Mesendoderm (in vitro differentiated cells): ENCODE measurements around the gene E2F7.

Experiments used
- DNase-seq: peaks from one replicate; pipeline ENCODE4 v3.0.0; 2013
- H2AK5ac ChIP-seq: 2 replicates; pipeline ENCODE4 v1.6.1; 2013; ENCODE audit warnings: low read length, inconsistent platforms
- H2BK120ac ChIP-seq: 2 replicates; pipeline ENCODE4 v1.6.1; 2013; ENCODE audit warnings: low read depth, mild to moderate bottlenecking, low read length, moderate library complexity, mixed read lengths
- H2BK15ac ChIP-seq: replicated peaks from 2 replicates; pipeline ENCODE4 v1.6.1; 2013; ENCODE audit warnings: low read depth, mild to moderate bottlenecking, moderate library complexity
- H2BK5ac ChIP-seq: 2 replicates; pipeline ENCODE4 v1.6.1; 2013; ENCODE audit warnings: low read length, inconsistent platforms
- H3K18ac ChIP-seq: 2 replicates; pipeline ENCODE4 v1.6.1; 2013; ENCODE audit warnings: mild to moderate bottlenecking, low read length, mixed read lengths
- H3K23ac ChIP-seq: one replicate; pipeline ENCODE4 v1.6.1; 2013; ENCODE audit warnings: low read length
- H3K27ac ChIP-seq: 2 replicates; pipeline ENCODE4 v1.5.1; 2013; ENCODE audit warnings: low read depth, mild to moderate bottlenecking, inconsistent platforms, low read length, moderate library complexity
- H3K27me3 ChIP-seq: 2 replicates; pipeline ENCODE4 v1.6.1; 2013; ENCODE audit warnings: low read length, control low read depth, mild to moderate bottlenecking, inconsistent platforms; ENCODE audit not compliant: insufficient read depth, poor library complexity
- H3K36me3 ChIP-seq: 2 replicates; pipeline ENCODE4 v1.6.1; 2013; ENCODE audit warnings: low read length, inconsistent platforms; ENCODE audit not compliant: control insufficient read depth, insufficient read depth
- H3K4ac ChIP-seq: one replicate; pipeline ENCODE4 v1.6.1; 2013; ENCODE audit warnings: low read depth, mild to moderate bottlenecking, low read length, moderate library complexity
- H3K4me1 ChIP-seq: 2 replicates; pipeline ENCODE4 v1.6.1; 2013; ENCODE audit warnings: low read depth, low read length, inconsistent platforms; ENCODE audit not compliant: control insufficient read depth
- H3K4me2 ChIP-seq: 2 replicates; pipeline ENCODE4 v1.6.1; 2013; ENCODE audit warnings: low read length
- H3K4me3 ChIP-seq: 2 replicates; pipeline ENCODE4 v1.5.1; 2013; ENCODE audit warnings: mild to moderate bottlenecking, low read length
- H3K56ac ChIP-seq: one replicate; pipeline ENCODE4 v1.6.1; 2013; ENCODE audit warnings: low read length
- H3K79me1 ChIP-seq: 2 replicates; pipeline ENCODE4 v1.6.1; 2013; ENCODE audit warnings: low read length, inconsistent platforms
- H3K79me2 ChIP-seq: 2 replicates; pipeline ENCODE4 v1.6.1; 2013; ENCODE audit warnings: mild to moderate bottlenecking, low read length; ENCODE audit not compliant: control insufficient read depth, insufficient read depth
- H3K9ac ChIP-seq: 2 replicates; pipeline ENCODE4 v1.6.1; 2013; ENCODE audit warnings: low read length, inconsistent platforms
- H4K5ac ChIP-seq: one replicate; pipeline ENCODE4 v1.6.1; 2013; ENCODE audit warnings: low read length
- H4K8ac ChIP-seq: one replicate; pipeline ENCODE4 v1.6.1; 2013; ENCODE audit warnings: low read depth, mild to moderate bottlenecking, control low read depth, low read length, moderate library complexity
- WGBS: extraction: QIAGEN DNeasy Blood & Tissue Kit; methylation state at CpG from one replicate; pipeline ENCODE4 v1.1.7; 2013; ENCODE audit warnings: low lambda C conversion rate, missing lambda C conversion rate; ENCODE audit not compliant: insufficient coverage; ENCODE audit errors: extremely low coverage; 5-methylcytosine and 5-hydroxymethylcytosine counted together

The E2F7 gene

GRCh38 chr12:77044721-77045120, 20.6 kb downstream of the E2F7 start:
- Histone ChIP-seq H3K4ac (no peak overlapping the region), H3K27ac (no peak overlapping the region), H3K56ac (no peak overlapping the region), H4K8ac (no peak overlapping the region), H3K23ac (no peak overlapping the region), H2BK15ac (no peak overlapping the region), H2BK120ac (no peak overlapping the region), H3K79me2 (no peaks in the 10 kb centered on the region), H3K4me3 (no peak overlapping the region), H3K27me3 (no peaks in the 10 kb centered on the region), H4K5ac (no peak overlapping the region), H3K79me1 (no peaks in the 10 kb centered on the region), H3K18ac (no peak overlapping the region), H3K36me3 (peaks cover 7% of the 10 kb centered on the region), H3K4me2 (no peak overlapping the region), H3K4me1 (no peaks in the 10 kb centered on the region), H3K9ac (no peak overlapping the region), H2BK5ac (no peak overlapping the region), H2AK5ac (no peak overlapping the region)
- no peak for DNase-seq
- WGBS, result no CpG with 5 or more reads among the region's 2 CpGs

GRCh38 chr12:77042833-77043232, 22.5 kb downstream of the E2F7 start:
- Histone ChIP-seq H2AK5ac (no peak overlapping the region), H3K27ac (no peak overlapping the region), H4K8ac (no peak overlapping the region), H3K27me3 (no peaks in the 10 kb centered on the region), H3K23ac (no peak overlapping the region), H3K9ac (no peak overlapping the region), H3K4me3 (no peak overlapping the region), H3K4me2 (no peak overlapping the region), H3K56ac (no peak overlapping the region), H3K18ac (no peak overlapping the region), H3K4me1 (no peaks in the 10 kb centered on the region), H2BK15ac (no peak overlapping the region), H3K36me3 (peaks cover 6% of the 10 kb centered on the region), H2BK5ac (no peak overlapping the region), H3K4ac (no peak overlapping the region), H3K79me1 (no peaks in the 10 kb centered on the region), H3K79me2 (no peaks in the 10 kb centered on the region), H4K5ac (no peak overlapping the region), H2BK120ac (no peak overlapping the region)
- DNase-seq, result no peak
- WGBS, result no CpG with 5 or more reads among the region's 8 CpGs

DNA sequence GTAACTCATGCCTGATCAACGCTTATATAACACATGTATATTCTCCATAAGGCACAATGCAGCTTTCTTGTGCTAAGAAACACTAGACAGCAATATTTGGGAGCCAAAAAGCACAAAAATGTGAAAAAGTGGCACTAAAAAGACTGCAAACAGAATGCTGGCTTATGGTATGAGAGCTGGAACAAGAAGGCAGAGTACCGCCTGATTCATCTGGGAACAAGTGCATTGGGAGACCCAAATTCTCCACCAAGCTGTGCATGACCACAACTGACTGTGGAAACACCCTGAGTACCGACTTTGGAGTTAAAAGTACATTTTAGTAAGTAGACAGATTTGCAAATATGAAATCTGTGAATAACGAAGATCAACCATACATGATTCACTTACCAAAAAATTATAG, 25.1 kb downstream of the E2F7 start:
- no peak for DNase-seq
- no peak overlapping the region for H3K9ac ChIP-seq
- H2AK5ac ChIP-seq, result no peak overlapping the region
- H2BK120ac ChIP-seq, result no peak overlapping the region
- H3K36me3 ChIP-seq, result peaks cover 6% of the 10 kb centered on the region
- H3K79me1 ChIP-seq, result no peaks in the 10 kb centered on the region
- no peak overlapping the region for H3K23ac ChIP-seq
- no peak overlapping the region for H4K8ac ChIP-seq
- no CpG with 5 or more reads among the region's 4 CpGs for WGBS
- no peak overlapping the region for H2BK15ac ChIP-seq
- H3K4me3 ChIP-seq, result no peak overlapping the region
- H3K4me2 ChIP-seq, result no peak overlapping the region
- no peak overlapping the region for H3K18ac ChIP-seq
- H3K27ac ChIP-seq, result no peak overlapping the region
- H4K5ac ChIP-seq, result no peak overlapping the region
- H3K27me3 ChIP-seq, result no peaks in the 10 kb centered on the region
- H3K4ac ChIP-seq, result no peak overlapping the region
- no peak overlapping the region for H2BK5ac ChIP-seq
- H3K79me2 ChIP-seq, result no peaks in the 10 kb centered on the region
- H3K4me1 ChIP-seq, result no peaks in the 10 kb centered on the region
- H3K56ac ChIP-seq, result no peak overlapping the region

DNA sequence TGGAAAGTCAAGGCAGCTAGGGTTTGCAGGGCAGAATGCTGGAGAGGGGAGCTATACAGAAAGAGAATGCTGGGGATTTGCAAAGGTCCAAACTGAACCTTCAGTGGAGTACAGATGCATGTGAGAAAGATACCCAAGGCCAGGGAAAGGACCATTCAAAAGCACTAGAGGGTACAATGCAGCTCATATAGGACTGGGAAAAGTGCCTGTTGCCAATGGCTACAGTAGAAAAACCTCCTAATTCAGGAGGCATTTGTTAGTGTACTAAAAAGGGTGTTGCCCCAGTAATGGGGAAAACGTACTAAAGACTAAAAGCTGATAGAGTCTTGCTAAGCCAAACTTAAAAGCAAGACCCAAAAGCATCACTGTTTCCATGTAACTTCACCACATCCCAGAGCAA, 30.1 kb downstream of the E2F7 start:
- no peak overlapping the region for H3K18ac ChIP-seq
- no peak overlapping the region for H3K27ac ChIP-seq
- no peaks in the 10 kb centered on the region for H3K79me1 ChIP-seq
- H3K9ac ChIP-seq, result no peak overlapping the region
- no peak overlapping the region for H3K4me2 ChIP-seq
- no peak overlapping the region for H2BK120ac ChIP-seq
- no peak overlapping the region for H4K8ac ChIP-seq
- WGBS, result no CpG with 5 or more reads among the region's 1 CpG
- no peak overlapping the region for H3K56ac ChIP-seq
- no peak overlapping the region for H3K4me3 ChIP-seq
- H2AK5ac ChIP-seq, result no peak overlapping the region
- H2BK15ac ChIP-seq, result no peak overlapping the region
- H2BK5ac ChIP-seq, result no peak overlapping the region
- no peaks in the 10 kb centered on the region for H3K27me3 ChIP-seq
- no peaks in the 10 kb centered on the region for H3K36me3 ChIP-seq
- no peak overlapping the region for H3K23ac ChIP-seq
- H3K4me1 ChIP-seq, result no peaks in the 10 kb centered on the region
- no peak overlapping the region for H4K5ac ChIP-seq
- no peaks in the 10 kb centered on the region for H3K79me2 ChIP-seq
- no peak for DNase-seq
- no peak overlapping the region for H3K4ac ChIP-seq

DNA sequence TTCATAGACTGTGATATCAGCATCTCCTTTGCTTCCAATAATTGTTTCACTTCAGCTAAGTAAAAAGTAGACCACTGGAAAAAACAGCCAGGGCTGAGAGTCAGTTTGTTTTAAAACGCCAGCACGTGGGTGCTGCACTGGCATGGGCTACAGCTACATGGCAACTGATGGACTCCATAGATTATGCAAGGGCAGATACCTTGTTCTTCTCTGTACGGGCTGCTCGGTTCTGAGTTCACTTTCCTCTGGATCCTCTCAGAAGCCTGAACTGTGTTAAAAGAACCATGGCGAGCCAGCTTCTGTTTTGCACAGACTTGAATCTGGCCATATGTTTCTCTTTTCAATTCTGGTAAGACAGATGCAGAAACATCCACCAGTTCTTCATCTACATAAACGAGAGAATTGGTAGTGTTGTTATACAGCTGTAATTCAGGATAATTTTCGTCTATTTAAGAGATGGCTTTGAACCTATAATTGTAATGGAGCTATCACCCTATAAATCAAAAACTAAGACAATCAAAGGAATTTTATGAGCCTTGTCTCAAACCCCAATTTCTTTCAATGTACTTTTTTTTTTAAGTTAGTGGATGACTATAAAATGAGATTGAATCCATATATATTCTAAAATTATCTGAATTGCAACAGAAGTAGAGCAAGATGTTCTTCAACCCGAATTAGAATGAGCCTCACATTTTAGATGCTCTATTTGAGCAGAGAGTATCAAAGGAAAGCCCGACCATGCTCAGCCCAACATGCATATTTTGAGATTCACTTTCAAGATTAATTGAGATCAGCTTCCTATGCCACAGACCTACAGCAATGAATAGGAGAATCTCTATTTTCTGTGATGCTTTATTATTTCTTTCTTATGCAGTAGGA, 31.5 kb downstream of the E2F7 start:
- no CpG with 5 or more reads among the region's 9 CpGs for WGBS
- Histone ChIP-seq H3K27ac (no peak overlapping the region), H2AK5ac (no peak overlapping the region), H2BK5ac (no peak overlapping the region), H3K27me3 (no peaks in the 10 kb centered on the region), H4K5ac (no peak overlapping the region), H3K4ac (no peak overlapping the region), H3K4me3 (no peak overlapping the region), H3K18ac (no peak overlapping the region), H2BK15ac (no peak overlapping the region), H3K79me1 (no peaks in the 10 kb centered on the region), H3K36me3 (peaks cover 7% of the 10 kb centered on the region), H3K4me2 (no peak overlapping the region), H3K79me2 (no peaks in the 10 kb centered on the region), H4K8ac (no peak overlapping the region), H3K4me1 (no peaks in the 10 kb centered on the region), H3K9ac (no peak overlapping the region), H3K23ac (no peak overlapping the region), H3K56ac (no peak overlapping the region), H2BK120ac (no peak overlapping the region)
- DNase-seq, result no peak

DNA sequence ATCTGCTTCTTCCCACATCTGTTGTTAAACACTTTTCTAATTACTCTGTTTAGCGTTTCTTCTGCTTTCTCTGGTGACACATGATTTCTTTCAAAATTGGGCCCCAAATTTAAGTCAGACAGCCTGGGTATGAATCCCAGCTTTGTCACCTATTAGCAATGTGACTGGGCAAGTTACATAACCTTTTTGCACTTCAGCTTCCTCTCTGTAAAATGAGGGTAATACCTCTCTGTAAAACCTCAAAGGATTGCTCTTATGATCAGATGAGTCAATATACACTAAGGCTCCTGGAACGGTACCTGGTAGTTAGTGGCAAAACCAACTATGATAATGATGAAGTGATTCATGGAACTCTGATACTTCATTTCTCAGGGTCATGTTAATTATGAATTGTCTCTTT, 33.0 kb downstream of the E2F7 start:
- no peak overlapping the region for H4K8ac ChIP-seq
- H3K4me2 ChIP-seq, result no peak overlapping the region
- H3K79me1 ChIP-seq, result no peaks in the 10 kb centered on the region
- H3K4me3 ChIP-seq, result no peak overlapping the region
- H3K4me1 ChIP-seq, result no peaks in the 10 kb centered on the region
- no peak overlapping the region for H4K5ac ChIP-seq
- WGBS, result no CpG with 5 or more reads among the region's 2 CpGs
- no peak overlapping the region for H3K27ac ChIP-seq
- no peak overlapping the region for H2AK5ac ChIP-seq
- no peak overlapping the region for H3K9ac ChIP-seq
- no peak overlapping the region for H2BK120ac ChIP-seq
- no peak overlapping the region for H3K18ac ChIP-seq
- H3K23ac ChIP-seq, result no peak overlapping the region
- no peak overlapping the region for H2BK5ac ChIP-seq
- no peak overlapping the region for H2BK15ac ChIP-seq
- DNase-seq, result no peak
- no peak overlapping the region for H3K56ac ChIP-seq
- no peaks in the 10 kb centered on the region for H3K79me2 ChIP-seq
- H3K27me3 ChIP-seq, result no peaks in the 10 kb centered on the region
- peaks cover 7% of the 10 kb centered on the region for H3K36me3 ChIP-seq
- H3K4ac ChIP-seq, result no peak overlapping the region
